Transverse colon (tissue), 3 donors: Measurements from ENCODE around the gene PRCC.

Experiments
- CTCF ChIP-seq, 5 experiments: fragments of 200-600 bp in 3 of 5; fragments of 450-650 bp in 2 of 5; sonication (generic) in 3 of 5; IDR thresholded peaks; 1 replicate in 2 of 5; 2 replicates in 3 of 5; pipeline ENCODE4 v1.5.1; 2016 to 2017; ENCODE audit warnings: antibody characterized with exemption in 5 of 5, inconsistent platforms in 3 of 5, mild to moderate bottlenecking in 2 of 5, moderate library complexity in 1 of 5
- POLR2A ChIP-seq: fragments of 450-650 bp; IDR thresholded peaks from one replicate; pipeline ENCODE4 v1.6.1; 2016; ENCODE audit warnings: antibody characterized with exemption, mild to moderate bottlenecking, moderate library complexity

- TF ChIP-seq CTCF (IDR thresholded peaks at IDR 0.05) (no peak), POLR2A (no peak)
Measured at GRCh38 chr1:156742801-156743200, 24.5 kb upstream of the PRCC start.
